CMK (cell line): ENCODE data around the gene FGF9.

Experiments used
- DNase-seq: peaks from one replicate; pipeline ENCODE4 v3.0.0-alpha.2; 2010; ENCODE audit warnings: low read depth

The FGF9 gene

DNA sequence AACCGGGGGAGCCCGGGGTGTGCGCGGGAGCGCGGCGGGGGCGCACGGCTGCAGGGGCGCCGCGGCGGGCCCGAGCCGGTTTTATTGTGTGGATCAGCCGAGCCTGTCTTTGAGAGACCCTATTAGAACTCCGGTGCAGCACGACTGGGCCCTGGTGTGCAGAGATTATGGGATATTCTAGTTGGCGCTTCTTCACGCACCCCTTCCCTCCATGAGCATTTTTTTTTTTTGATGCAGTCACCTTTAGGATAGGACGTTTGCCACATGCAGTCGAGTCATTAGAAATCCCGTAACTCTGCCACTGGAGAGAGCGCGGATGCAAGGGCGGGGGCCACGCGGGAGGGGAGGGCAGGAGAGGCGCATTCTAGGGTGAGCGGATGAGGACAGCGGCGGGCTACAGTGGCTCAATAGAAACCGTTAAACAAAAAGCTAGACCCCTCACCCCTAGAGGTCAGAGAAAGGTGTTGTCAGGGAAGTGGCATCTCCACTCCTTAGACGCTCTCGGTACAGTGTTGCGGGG, 3.7 kb downstream of the FGF9 start:
- no peak for DNase-seq

DNA sequence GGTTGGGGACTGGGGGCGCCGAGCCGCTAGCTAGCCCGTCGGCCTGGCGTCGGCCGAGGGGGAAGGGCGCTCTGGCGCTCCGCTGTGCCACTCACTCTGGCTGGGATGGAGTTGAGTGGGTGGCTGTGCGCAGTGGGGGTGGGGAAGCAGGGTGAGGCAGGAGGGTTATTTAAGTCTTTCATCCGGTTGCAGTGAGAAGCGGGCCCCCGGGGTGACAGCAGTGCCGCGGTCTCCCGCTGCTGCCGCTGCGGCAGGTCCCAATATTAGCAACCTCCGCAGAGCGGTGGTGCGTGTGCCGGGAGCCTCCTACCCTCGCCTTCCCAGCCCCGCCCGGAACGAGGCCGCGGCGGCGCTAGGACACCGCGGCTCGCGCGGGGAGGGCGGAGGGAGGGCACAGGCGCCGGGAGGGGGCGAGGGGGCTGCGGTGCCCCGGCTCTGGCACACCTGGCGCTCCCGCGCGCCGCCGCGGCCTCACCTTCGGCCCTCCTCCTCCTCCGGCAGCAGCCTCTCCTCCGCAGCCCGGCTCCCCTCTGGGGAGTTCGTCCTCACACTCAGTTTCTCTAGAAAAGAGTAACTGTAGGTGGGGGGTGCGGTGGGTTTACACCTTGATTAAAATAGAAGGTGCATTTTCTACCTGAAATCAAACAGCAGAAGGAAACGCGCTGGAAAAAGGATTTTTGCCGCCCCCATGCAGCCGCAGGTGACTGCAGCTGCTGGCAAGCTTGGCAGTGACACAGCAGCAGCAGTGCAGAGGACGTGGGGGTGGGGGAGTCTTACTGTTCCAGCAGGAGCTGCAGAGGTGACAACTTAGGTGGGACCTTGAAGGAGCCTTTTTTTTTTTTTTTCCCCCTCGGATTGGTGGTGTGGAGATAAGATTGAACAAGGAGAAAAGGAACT, 4.5 kb downstream of the FGF9 start:
- DNase-seq, result no peak

DNA sequence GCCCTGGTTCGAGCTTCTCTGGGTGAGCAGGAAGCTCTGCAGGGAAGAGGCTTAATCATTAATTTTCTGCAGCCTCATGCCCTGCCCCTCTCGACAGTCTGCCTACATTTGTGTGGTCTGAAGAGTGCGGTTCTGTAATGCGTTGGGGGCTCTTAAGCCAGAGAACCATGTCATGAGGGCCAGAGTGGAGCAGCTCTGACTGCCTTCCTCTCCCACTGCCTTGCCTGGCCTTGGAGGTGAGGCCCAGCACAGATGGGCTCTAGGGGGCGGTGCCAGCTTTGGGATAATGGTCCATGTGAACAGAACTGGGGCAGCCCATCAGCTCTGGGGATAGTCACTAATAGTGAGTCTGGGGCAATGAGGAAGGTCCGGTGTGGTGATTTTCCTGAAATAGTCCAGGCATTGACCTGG, 5.7 kb downstream of the FGF9 start:
- DNase-seq, result no peak

DNA sequence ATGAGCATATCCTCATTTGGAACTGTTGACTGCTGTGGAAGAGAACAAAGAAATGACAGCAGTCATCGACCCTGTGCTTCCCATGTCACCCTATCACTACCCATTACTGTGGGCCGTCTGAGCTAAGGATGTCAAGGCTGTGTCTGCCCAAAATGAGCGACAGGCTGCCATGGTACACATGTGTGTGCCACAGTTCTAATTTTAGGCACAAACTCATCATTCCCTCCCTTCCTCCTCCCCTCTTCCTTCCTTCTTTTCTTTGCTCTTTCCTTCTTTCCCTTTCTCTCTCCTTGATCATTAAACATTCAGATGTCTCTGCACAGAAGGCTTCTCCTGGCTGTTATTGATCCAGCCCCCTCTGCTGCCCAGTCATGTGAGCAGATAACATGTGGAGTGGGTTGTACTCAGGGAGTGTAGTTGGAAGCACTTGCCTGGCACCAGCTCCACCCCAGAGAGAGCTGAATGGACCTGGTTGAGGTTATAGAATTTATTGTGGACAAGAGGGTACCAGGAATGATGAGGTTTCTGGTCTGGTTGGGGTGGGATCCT, 6.3 kb downstream of the FGF9 start:
- DNase-seq, result no peak

DNA sequence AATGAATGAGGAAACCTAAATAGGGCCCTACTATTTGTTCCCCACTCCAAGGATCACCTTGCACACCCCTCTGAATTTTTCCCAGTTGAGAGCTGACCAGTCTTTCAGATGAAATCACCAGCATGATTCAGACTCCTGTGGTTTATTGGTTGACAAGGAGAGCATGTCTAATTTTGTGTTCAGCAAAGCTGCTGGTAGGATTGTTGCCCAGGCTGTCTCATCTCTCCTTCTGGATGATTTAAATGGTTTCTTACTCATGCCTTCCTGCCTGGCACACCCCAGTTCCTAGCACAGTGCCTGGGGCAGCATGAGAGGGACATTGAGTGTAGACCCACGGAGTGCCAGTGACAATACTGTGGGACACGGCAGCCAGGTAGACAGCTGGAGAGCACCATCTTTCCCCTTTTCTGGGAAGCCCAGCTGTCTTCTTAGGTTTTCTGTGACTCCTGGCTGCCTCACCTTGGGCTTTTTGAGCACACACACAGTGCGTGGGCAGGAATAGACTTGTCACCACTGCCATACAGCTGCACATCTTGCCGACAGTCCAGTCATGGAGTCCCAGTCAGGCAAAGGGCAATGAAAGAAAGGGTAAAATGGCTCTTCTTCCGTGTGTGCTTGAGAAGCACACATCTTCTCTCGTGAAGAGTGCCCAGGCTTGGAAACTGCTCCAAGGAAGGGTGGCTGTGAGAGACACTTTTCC, 12.3 kb downstream of the FGF9 start:
- DNase-seq, result no peak

DNA sequence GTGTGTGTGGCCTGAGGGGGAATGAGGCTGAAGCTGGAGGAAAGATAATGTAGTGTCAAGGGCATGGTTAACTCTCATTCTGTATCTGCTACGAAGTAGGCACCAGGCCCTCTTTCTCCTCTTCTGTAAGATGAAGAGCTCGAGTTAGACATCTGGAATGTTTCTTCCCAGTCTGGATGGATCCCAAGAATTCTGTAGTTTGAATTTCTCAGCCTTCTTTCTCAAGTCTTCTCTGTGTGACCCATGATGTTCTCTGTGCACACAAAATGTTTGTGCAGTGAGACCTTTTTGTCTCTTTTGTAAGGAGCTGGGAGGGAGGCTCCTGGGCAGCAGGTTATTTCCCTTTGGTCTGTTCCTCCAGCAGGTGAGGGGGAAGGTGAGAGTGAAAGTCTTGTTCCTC, 13.7 kb downstream of the FGF9 start:
- DNase-seq, result no peak

DNA sequence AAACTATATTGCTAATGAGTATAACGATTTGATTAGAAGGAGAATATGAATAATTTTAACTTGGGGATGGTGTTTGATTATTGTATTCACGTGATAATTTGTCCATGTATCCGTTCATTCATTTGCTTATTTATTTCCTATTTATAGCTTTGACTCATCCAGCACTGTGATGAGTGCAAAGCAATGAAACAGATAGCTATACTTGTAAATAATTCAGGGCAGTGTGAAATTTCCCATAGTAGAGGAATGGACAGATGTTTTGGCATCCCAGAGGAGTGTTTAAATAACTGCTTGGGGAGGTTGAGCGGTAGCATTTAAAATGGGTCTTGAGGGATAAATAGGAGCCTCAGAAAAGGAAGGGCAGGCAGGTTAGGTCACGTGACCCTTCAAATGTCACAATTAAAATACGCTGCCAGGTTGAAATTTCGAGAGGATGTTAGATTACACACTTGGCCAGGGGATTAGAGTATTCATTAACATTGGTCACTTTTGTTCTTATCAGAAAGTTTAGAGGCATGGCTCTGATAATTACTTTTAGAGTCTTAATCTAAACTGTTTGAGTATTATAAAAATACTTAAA, 14.7 kb downstream of the FGF9 start:
- DNase-seq, result no peak

DNA sequence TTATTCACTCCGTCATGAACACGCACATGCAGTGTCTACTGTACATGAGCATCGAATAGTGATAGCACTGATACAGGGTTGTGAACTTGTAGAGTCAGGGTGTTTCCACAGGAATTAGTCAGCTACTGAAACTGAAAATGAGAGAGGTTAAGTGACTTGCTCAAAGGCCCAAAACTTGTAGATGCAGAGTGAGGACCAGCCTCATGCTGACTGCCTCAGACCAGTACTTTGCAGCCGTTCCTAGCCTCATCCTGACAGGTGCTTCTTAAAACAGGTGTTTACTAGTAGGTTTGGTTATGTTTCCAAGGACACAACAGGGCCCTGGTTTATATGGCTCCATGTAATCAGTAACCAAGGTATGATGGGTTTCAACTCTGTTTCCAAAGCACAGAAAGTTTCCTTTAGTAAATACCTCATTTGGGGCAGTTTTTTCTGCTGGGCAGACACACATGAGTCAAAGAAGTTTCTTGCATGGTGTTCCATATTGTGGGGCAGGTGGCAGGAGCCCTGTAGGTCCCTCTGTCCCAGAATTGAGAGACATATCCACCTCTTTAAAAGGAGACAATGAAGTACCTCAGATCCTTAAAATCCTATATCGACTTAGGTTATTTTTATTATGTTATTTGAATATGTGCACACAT, 16.0 kb downstream of the FGF9 start:
- no peak for DNase-seq

DNA sequence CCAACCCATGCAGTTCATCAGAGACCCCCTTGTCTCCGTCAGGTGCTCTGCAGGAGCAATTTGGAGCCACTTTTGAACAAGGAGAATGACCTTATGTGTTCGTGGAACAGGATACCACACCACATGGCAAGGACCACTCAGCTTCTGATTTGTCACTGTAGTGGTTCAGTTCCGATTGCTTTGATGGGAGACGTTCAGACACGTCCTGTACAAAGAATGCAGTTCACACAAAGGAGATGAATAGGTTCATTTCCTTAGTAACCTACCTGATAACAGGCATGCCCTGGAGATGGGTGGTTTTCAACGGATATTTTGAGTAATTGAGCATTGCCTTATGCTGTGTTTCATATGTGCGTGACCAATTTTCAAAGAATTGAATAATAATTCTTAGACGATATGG, 17.2 kb downstream of the FGF9 start:
- no peak for DNase-seq

DNA sequence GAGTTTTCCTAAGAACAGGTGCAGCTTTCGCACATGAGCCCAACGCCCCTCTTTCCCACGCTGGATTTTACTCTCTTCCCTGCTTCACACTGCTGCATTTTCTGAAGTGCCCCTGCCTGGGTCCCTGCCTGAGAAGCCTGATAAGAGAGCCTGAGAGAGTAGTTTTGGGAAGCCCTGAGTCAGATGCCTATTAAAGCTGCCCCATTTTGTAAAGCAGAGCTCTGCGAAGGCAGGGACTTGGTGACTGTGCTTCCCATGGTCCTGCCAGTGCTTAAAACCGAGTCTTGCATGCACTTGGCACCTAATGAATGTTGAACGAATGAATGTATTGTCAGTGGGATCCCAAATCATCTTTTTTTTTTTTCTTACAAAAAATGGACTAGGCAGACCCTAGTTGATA, 18.2 kb downstream of the FGF9 start:
- DNase-seq, result no peak

DNA sequence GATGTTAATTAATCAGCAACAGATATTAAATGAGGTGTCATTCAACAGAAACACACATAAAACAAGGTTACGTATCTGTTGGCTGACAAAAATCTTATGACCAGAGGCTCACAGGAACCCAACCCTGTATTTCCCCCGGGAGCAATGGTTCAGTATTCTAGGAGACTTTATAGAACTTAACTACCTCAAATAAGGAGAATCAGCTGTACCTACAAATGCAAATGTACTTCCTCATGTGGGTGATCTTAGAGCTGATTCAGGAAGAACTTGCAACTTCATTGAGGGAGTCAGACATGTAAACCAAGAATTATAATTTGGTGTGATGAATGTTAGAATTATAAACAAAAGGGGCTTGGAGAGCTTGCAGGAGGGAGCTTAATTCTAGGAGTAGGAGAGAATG, 20.1 kb downstream of the FGF9 start:
- no peak for DNase-seq

DNA sequence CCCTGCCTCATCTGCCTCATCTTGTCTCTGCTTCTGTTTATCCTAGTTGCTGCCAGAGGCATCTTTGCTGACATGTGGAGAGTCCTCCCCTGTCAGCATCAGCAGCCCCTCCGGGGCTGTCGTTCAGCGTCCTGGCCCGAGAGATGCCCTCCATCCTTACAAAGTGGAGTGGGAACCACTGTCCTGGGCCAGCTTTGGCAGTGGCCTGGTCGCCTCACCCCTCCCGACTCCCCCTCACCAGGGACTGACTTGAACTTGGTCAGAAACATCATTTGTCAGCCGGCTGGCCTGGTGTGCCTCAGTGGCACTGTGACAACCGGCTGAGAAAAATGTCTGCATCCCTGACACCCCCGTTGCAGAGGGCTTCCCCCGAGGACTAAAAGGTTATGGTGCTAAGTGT, 20.6 kb downstream of the FGF9 start:
- no peak for DNase-seq

DNA sequence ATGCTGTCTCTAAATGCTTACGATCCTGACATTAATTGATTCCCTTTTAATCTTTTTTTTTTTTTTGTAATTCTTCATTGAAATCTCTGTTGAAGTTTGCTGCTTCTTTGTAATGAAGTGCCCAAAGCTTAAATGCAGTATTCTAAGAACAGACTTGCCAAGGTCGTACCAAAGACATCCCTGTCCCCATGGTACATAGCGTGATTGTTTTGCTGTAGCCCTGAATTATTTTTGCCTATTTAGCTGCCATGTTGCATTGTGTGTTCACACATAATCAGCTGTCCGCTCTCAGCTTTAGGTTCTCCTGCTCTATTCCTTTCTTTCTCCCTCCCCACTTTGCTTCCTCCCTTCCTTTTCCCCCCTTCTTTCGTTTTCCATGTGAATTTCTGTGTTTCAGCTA, 21.1 kb downstream of the FGF9 start:
- no peak for DNase-seq

DNA sequence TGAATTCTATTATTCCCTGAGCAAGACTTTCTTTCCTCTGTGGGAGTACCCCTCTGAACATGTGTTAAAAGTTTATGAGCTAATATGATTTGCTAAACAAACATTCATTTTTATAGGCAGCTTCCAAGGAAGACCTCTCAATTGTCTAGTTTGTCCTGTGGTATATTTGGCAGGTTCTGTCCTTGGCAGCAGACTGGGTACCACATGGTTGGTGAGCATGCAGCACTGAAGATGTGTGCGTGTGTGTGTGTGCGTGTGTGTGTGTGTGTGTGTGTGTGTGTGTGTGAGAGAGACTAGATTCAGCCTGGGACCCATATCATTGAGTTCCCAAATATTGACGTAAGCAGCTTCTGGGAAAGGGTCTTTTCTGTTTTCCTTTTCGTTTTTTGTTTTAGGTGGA, 24.0 kb downstream of the FGF9 start:
- DNase-seq, result no peak

DNA sequence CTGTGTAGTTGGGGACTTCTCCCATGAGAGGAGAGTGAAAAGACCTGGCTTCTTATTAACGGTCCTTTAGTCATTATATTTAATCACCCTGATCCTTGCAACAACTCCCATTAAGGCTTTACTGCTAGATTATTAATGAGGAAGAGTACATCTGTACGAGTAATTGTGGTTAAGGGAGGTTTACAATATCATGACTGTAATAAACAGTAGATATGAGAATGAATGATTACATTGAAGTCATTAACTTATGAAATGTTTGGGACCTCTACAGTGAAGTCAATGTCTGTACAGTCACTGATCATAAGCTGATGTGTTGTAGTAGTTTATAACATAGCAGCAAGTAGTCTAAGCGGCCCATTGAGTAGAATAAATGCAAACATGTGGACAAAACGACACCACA, 24.7 kb downstream of the FGF9 start:
- DNase-seq, result no peak

DNA sequence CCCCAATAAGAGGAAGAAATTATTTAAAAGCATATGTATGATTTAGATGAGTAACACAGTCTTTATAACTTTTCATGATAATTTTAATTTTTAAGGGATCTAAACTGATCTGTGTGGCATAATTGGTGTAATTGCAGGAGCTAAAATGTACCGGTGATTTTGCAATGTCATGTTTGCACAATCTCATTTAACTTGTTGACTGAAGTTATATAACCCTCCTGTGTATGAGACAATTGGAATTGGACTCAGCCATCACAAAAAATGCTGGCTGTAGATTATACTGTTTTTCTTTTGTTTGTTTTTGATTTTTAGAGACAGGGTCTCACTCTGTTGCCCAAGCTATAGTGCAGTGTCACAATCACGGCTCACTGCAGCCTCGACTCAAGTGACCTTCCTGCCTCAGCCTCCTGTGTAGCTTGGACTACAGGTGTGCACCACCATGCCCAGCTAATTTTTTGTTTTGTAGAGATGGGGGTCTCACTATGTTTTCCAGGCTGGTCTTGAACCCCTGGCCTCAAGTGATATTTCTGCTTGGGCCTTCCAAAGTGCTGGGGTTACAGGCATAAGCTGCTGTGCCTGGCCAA, 26.1 kb downstream of the FGF9 start:
- DNase-seq, result no peak

DNA sequence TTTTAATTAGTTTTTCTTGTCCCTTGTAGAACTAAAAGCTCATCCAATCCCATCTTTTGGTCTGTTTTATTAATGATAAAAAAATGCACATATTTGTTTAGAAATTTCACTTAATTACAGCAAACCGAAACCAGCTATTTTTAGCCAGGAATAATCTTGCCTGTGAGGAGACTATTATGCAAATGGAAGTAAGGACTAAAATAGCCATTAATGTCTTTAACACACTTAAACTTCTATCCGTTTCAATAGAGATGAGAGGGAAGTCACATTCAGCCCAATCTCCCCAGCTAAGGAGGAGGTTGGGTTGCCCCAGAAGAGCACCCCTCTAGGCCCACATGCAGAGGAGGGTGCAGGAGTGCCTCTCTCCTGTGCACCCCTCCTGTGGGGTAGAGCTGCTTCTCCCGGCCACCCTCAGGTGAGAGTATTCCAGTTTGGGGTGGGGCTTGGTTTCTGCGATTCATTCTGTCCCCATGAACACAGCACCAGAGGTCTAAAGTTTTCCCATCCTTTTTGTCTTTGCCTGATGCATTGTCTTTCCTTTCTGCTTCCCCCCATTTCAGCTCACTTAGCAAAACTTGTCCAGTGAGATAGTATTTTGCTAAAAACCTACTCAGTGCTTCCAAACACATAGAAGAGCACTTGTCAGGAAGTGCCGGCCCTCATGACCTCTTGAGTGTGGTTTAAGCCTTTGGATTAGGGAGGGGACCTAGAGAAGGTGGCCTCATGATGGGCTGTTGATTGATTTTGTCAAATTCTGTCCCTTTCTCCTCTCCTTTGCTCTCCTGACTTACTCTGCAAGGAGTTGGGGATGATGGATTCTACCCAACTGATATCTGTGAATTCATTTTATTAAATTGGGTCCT, 28.2 kb downstream of the FGF9 start:
- no peak for DNase-seq

DNA sequence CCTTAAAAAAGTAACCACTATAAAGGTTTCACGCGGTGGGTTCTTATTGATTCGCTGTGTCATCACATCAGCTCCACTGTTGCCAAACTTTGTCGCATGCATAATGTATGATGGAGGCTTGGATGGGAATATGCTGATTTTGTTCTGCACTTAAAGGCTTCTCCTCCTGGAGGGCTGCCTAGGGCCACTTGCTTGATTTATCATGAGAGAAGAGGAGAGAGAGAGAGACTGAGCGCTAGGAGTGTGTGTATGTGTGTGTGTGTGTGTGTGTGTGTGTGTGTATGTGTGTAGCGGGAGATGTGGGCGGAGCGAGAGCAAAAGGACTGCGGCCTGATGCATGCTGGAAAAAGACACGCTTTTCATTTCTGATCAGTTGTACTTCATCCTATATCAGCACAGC, 30.6 kb downstream of the FGF9 start:
- no peak for DNase-seq

DNA sequence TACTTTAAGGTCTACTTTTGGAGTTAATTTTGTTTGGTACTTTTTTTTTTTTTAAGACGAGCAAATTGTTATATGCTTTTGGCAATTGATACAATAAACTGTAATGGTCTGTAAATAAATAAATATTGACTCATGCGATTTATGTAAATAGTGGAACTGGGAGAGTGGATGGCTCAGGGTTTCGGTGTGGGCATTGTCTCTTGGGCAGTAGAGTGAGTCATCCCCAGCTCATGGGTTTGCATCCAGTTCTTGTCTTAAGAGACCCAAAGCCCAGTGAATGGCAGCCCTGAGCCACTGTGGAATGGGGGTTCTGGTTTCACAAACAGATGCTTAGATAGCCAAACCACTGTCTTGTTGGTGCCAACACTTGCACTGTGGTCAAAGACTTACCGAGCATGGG, 33.0 kb downstream of the FGF9 start:
- no peak for DNase-seq

DNA sequence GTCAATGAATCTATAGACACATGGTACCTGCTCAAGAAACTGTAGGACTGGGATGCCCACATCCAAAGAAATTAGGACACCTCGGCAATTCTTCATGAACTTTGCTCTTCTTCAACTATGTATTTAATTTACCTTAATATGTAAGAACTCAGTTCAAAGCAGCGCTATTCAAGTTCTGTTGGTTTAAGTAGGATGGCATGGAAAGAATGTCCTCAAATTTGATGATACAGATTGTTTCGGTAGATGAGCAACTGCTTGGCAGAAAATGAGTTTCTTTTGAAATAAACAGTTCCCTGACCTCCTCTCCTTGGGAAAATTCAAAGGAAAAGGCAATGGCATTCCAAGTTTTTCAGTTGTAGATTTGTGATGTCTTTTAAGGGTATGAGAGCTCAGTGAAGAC, 36.7 kb downstream of the FGF9 start:
- DNase-seq, result no peak

DNA sequence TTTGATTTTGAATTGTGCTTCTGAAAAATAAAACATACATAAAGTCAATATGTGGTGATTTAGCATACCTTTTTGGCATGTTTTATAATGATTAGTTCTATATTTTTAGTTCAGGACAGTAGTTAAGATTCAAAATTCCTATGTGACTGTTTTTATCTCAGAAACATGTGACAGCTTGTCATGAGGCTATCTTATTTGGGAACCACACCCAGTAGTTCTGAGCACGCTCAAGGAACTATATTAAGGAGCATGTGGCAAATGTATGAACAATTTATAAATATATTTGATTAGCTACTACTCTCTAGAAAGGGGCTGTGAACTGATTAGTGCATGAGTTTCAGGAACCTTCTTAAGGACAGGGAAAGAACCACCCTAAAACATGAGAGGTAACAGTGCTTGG, 38.8 kb downstream of the FGF9 start:
- no peak for DNase-seq
